D721Med (cell line): ENCODE data around the gene SKOR1.

ENCODE experiments used
- DNase-seq: peaks from one replicate; pipeline ENCODE4 v3.0.0; 2011; ENCODE audit warnings: low spot score; ENCODE audit not compliant: insufficient read length
- FAIRE-seq: peaks from 2 replicates; lab custom pipeline; 2011; peaks lifted over from hg19 to GRCh38; lab: Jason Lieb, UNC
- CTCF ChIP-seq: IDR thresholded peaks from 2 replicates; pipeline ENCODE4 v1.5.1; 2012; ENCODE audit warnings: mild to moderate bottlenecking, control low read depth; ENCODE audit not compliant: insufficient read depth; ENCODE audit errors: missing control alignments

SKOR1 gene

GRCh38 chr15:67865766-67866165, 40.5 kb downstream of the SKOR1 start:
- DNase-seq: no peak
- no peak for TF ChIP-seq CTCF
- no peak for FAIRE-seq

GRCh38 chr15:67869701-67870100, 44.4 kb downstream of the SKOR1 start:
- FAIRE-seq: no peak
- TF ChIP-seq CTCF: no peak
- DNase-seq: no peak

- FAIRE-seq: no peak
- no peak for TF ChIP-seq CTCF
- DNase-seq: no peak
These were observed 45.6 kb downstream of the SKOR1 start for GRCh38 chr15:67870868-67871408.

GRCh38 chr15:67873777-67874176, 48.5 kb downstream of the SKOR1 start:
- no peak for TF ChIP-seq CTCF
- FAIRE-seq: no peak
- DNase-seq: no peak

GRCh38 chr15:67878712-67879206, 53.5 kb downstream of the SKOR1 start:
- TF ChIP-seq CTCF: no peak
- DNase-seq (no peak), FAIRE-seq (no peak)

GRCh38 chr15:67879440-67880129, 54.3 kb downstream of the SKOR1 start:
- TF ChIP-seq CTCF: no peak
- DNase-seq (no peak), FAIRE-seq (no peak)

GRCh38 chr15:67880651-67881182, 55.4 kb downstream of the SKOR1 start:
- TF ChIP-seq CTCF: no peak
- FAIRE-seq (no peak), DNase-seq (no peak)
